ENCODE measurements around the gene SURF1.

GRCh38 chr9:133389562-133389961 lies 33.3 kb upstream of the SURF1 start:
- TF ChIP-seq CTCF (IDR thresholded peaks at IDR 0.05) = no peak
- no peak for TF ChIP-seq EP300 (IDR thresholded peaks at IDR 0.05)

All from tibial nerve (tissue), 4 donors.